HCT116 (cell line): ENCODE data around the gene INF2. TPM values are rescaled to one million over a fixed set of nuclear protein-coding genes. Genes with fewer than 3 reads are reported as not detected.
A peak's percentile ranks its signal among the peaks of the same experiment; 100 is the strongest.

Source experiments
- ATAC-seq: fragments of 200-7000 bp; cut with Tn5 transposase; 2 replicates; pipeline ENCODE4 v1.9.1; 2020; ENCODE audit warnings: mild to moderate bottlenecking, moderate library complexity
- BruUV-seq: library from RNA; stranded (reverse); fragments of 400-500 nt; replicated peaks from 2 replicates; lab custom pipeline; 2021; lab: Mats Ljungman, UMichigan
- CTCF ChIA-PET: fragments of 300-600 bp; sonication (Branson Sonifier 250); formaldehyde crosslinking; loops from one replicate; lab custom pipeline; 2021; ENCODE audit warnings: antibody characterized with exemption; lab: Charles Lee
- POLR2A ChIA-PET: fragments of 300-600, 350-600 bp; sonication (Branson Sonifier 250); formaldehyde crosslinking; loops from one replicate; lab custom pipeline; 2021; ENCODE audit warnings: antibody characterized with exemption; lab: Charles Lee
- RAD21 ChIA-PET, 2 experiments: fragments of 300-600 bp; sonication (Branson Sonifier 250); formaldehyde crosslinking; loops; one replicate each; lab custom pipeline; 2023; ENCODE audit warnings: low total read pairs in 2 of 2; ENCODE audit not compliant: uncharacterized antibody in 2 of 2, unreplicated experiment in 2 of 2, low non-redundant PET in 1 of 2; lab: Charles Lee
- DNase-seq: peaks from one replicate; pipeline ENCODE4 v3.0.0-alpha.2; 2010; ENCODE audit warnings: low read depth, low spot score
- H2AFZ ChIP-seq: fragments of 200-600 bp; shearing (Covaris generic), sonication (generic); 2 replicates; pipeline ENCODE4 v1.6.1; 2017; ENCODE audit warnings: low read depth, mixed run types, mixed read lengths, antibody characterized with exemption, low read length; ENCODE audit not compliant: poor library complexity, severe bottlenecking
- H3K27ac ChIP-seq: 2 replicates; pipeline ENCODE4 v1.5.1; 2012; ENCODE audit warnings: low read depth, low read length
- H3K27me3 ChIP-seq: fragments of 200-600 bp; sonication (generic); 2 replicates; pipeline ENCODE4 v1.6.1; 2016; ENCODE audit warnings: mixed run types, low read length, mixed read lengths; ENCODE audit not compliant: insufficient read depth
- H3K36me3 ChIP-seq, 2 experiments: fragments of 200-500 bp in 1 of 2; fragments of 200-600 bp in 1 of 2; sonication (Bioruptor generic) in 1 of 2; sonication (generic) in 1 of 2; 2 replicates each; pipeline versions ENCODE4 v1.5.1 to v1.6.1; 2014 to 2016; ENCODE audit warnings: low read length in 2 of 2, inconsistent platforms in 1 of 2, mixed read lengths in 1 of 2, mixed run types in 1 of 2; ENCODE audit not compliant: insufficient read depth in 2 of 2, control insufficient read depth in 1 of 2
- H3K4me1 ChIP-seq, 2 experiments: fragments of 200-600 bp in 1 of 2; sonication (generic) in 1 of 2; 2 replicates each; pipeline versions ENCODE4 v1.5.1 to v1.6.1; 2012 to 2017; ENCODE audit warnings: low read length in 2 of 2, inconsistent platforms in 1 of 2, mild to moderate bottlenecking in 1 of 2, mixed read lengths in 1 of 2, mixed run types in 1 of 2, moderate library complexity in 1 of 2; ENCODE audit not compliant: insufficient read depth in 2 of 2, control insufficient read depth in 1 of 2
- H3K4me2 ChIP-seq: fragments of 200-600 bp; sonication (generic); 2 replicates; pipeline ENCODE4 v1.6.1; 2017; ENCODE audit warnings: mixed run types, low read length, mixed read lengths
- H3K4me3 ChIP-seq, 2 experiments: fragments of 200-600 bp in 1 of 2; sonication (generic) in 1 of 2; replicated peaks in 1 of 2; 2 replicates each; pipeline ENCODE4 v1.5.1; 2011 to 2016; ENCODE audit warnings: low read length in 2 of 2, control low read depth in 1 of 2, low read depth in 1 of 2, mild to moderate bottlenecking in 1 of 2, mixed read lengths in 1 of 2, mixed run types in 1 of 2
- H3K79me2 ChIP-seq: fragments of 200-600 bp; sonication (generic); 2 replicates; pipeline ENCODE4 v1.6.1; 2017; ENCODE audit warnings: mild to moderate bottlenecking, mixed run types, low read length, moderate library complexity, mixed read lengths; ENCODE audit not compliant: insufficient read depth
- H3K9ac ChIP-seq: fragments of 200-600 bp; sonication (generic); 2 replicates; pipeline ENCODE4 v1.6.1; 2016; ENCODE audit warnings: low read length, mixed read lengths
- H3K9me2 ChIP-seq: fragments of 200-600 bp; sonication (generic), shearing (Covaris generic); 2 replicates; pipeline ENCODE4 v1.6.1; 2017; ENCODE audit warnings: mixed run types, mild to moderate bottlenecking, moderate library complexity; ENCODE audit not compliant: insufficient read depth
- H3K9me3 ChIP-seq, 2 experiments: fragments of 200-500 bp in 1 of 2; fragments of 200-600 bp in 1 of 2; sonication (Bioruptor generic) in 1 of 2; sonication (generic) in 1 of 2; 2 replicates each; pipeline ENCODE4 v1.6.1; 2014 to 2017; ENCODE audit warnings: low read length in 2 of 2, mixed read lengths in 2 of 2, inconsistent platforms in 1 of 2, low read depth in 1 of 2, mild to moderate bottlenecking in 1 of 2, mixed run types in 1 of 2, moderate library complexity in 1 of 2; ENCODE audit not compliant: control insufficient read depth in 1 of 2, insufficient read depth in 1 of 2
- H4K20me1 ChIP-seq: fragments of 200-600 bp; sonication (generic), shearing (Covaris generic); 2 replicates; pipeline ENCODE4 v1.6.1; 2017; ENCODE audit warnings: mixed run types, mild to moderate bottlenecking, moderate library complexity; ENCODE audit not compliant: insufficient read depth
- CBX3 ChIP-seq: IDR thresholded peaks from 2 replicates; pipeline ENCODE4 v1.6.1; 2012; ENCODE audit warnings: low read depth
- CEBPB ChIP-seq: IDR thresholded peaks from 2 replicates; pipeline ENCODE4 v1.6.1; 2012; ENCODE audit warnings: low read depth
- CTCF ChIP-seq, 3 experiments: fragments of 200-600 bp in 1 of 3; sonication (generic) in 1 of 3; IDR thresholded peaks in 2 of 3; conservative IDR thresholded peaks in 1 of 3; 2 replicates each; pipeline ENCODE4 v1.5.1; 2012 to 2017; ENCODE audit warnings: low read depth in 2 of 3, low read length in 2 of 3, antibody characterized with exemption in 1 of 3, borderline replicate concordance in 1 of 3, control low read depth in 1 of 3, mild to moderate bottlenecking in 1 of 3, mixed read lengths in 1 of 3, mixed run types in 1 of 3, moderate library complexity in 1 of 3; ENCODE audit not compliant: insufficient read depth in 1 of 3
- EGR1 ChIP-seq: IDR thresholded peaks from 2 replicates; pipeline ENCODE4 v1.6.1; 2012; ENCODE audit warnings: low read depth
- ELF1 ChIP-seq: IDR thresholded peaks from 2 replicates; pipeline ENCODE4 v1.6.1; 2012; ENCODE audit warnings: low read depth, borderline replicate concordance
- EZH2phosphoT487 ChIP-seq: fragments of 200-600 bp; IDR thresholded peaks from 2 replicates; pipeline ENCODE4 v1.6.1; 2018; ENCODE audit warnings: antibody characterized with exemption, borderline replicate concordance
- FOSL1 ChIP-seq: IDR thresholded peaks from 2 replicates; pipeline ENCODE4 v1.6.1; 2012; ENCODE audit warnings: low read depth
- JUND ChIP-seq: IDR thresholded peaks from 2 replicates; pipeline ENCODE4 v1.6.1; 2012
- MAX ChIP-seq: IDR thresholded peaks from 2 replicates; pipeline ENCODE4 v1.6.1; 2012
- POLR2A ChIP-seq: IDR thresholded peaks from 2 replicates; pipeline ENCODE4 v1.7.0; 2011; ENCODE audit warnings: borderline replicate concordance; ENCODE audit not compliant: insufficient read depth, insufficient read length; ENCODE audit errors: extremely low read depth
- POLR2AphosphoS5 ChIP-seq: IDR thresholded peaks from 2 replicates; pipeline ENCODE4 v1.6.1; 2011; ENCODE audit warnings: mild to moderate bottlenecking, low read depth, low read length, moderate library complexity
- RAD21 ChIP-seq: IDR thresholded peaks from 2 replicates; pipeline ENCODE4 v1.6.1; 2012; ENCODE audit warnings: low read depth, mild to moderate bottlenecking
- REST ChIP-seq: IDR thresholded peaks from 2 replicates; pipeline ENCODE4 v1.6.1; 2012; ENCODE audit warnings: low read depth
- SIN3A ChIP-seq: IDR thresholded peaks from 2 replicates; pipeline ENCODE4 v1.6.1; 2012; ENCODE audit warnings: low read depth
- SP1 ChIP-seq: IDR thresholded peaks from 2 replicates; pipeline ENCODE4 v1.6.1; 2012; ENCODE audit warnings: low read depth
- SRF ChIP-seq: IDR thresholded peaks from 2 replicates; pipeline ENCODE4 v1.6.1; 2012; ENCODE audit warnings: low read depth
- TCF7L2 ChIP-seq: IDR thresholded peaks from 2 replicates; pipeline ENCODE4 v1.7.0; 2011; ENCODE audit warnings: borderline replicate concordance, inconsistent platforms; ENCODE audit not compliant: insufficient read depth, insufficient read length; ENCODE audit errors: extremely low read depth
- YY1 ChIP-seq: IDR thresholded peaks from 2 replicates; pipeline ENCODE4 v1.6.1; 2011; ENCODE audit warnings: low read length, low read depth, moderate library complexity, mild to moderate bottlenecking; ENCODE audit not compliant: insufficient replicate concordance; ENCODE audit errors: extremely low read depth
- ZBTB33 ChIP-seq: IDR thresholded peaks from 2 replicates; pipeline ENCODE4 v1.6.1; 2011; ENCODE audit warnings: mild to moderate bottlenecking, low read length, moderate library complexity; ENCODE audit not compliant: insufficient replicate concordance; ENCODE audit errors: extremely low read depth
- ZFX ChIP-seq: fragments of 450-650 bp; IDR thresholded peaks from 2 replicates; pipeline ENCODE4 v1.6.1; 2017
- intact Hi-C: fragments of 100-400 bp; cut with micrococcal nuclease; formaldehyde crosslinking; loops from 2 replicates; pipeline ENCODE4 v1.10.0; 2022
- total RNA-seq: library from RNA; stranded (reverse); gene quantifications from one replicate; pipeline ENCODE4 v1.2.1, GENCODE V29; 2021; ENCODE audit not compliant: unreplicated experiment

Gene INF2
- total RNA-seq, 1 experiment from 2014 or later = 95.8 TPM

- Histone ChIP-seq H3K27me3 (no peaks in the 10 kb centered on the region), H3K9me3 (0 out of 4 replicates have a peak, but pooled peaks cover 0 to 5% of the 10 kb centered on the region in 2 experiments), H3K4me2 (no peak overlapping the region), H3K4me1 (peaks cover 37 to 40% of the 10 kb centered on the region in 2 experiments), H3K4me3 (no peak overlapping the region), H3K79me2 (no peaks in the 10 kb centered on the region), H3K9ac (no peak overlapping the region), H2AFZ (no peak overlapping the region), H4K20me1 (no peaks in the 10 kb centered on the region), H3K27ac (peak overlapping the region; percentile 73; the same call in 1 of the 2 replicates)
- ATAC-seq (no peak), DNase-seq (no peak)
- POLR2A ChIA-PET = interaction anchor here (2.1 kb wide), 1 partner anchor 16 kb away, joined by 21 read pairs; no protein-coding TSS in a partner anchor
- no TSS peak for BruUV-seq
- RAD21 ChIA-PET = no interaction called here
- CTCF ChIA-PET = interaction anchor here (1.9 kb wide), 1 partner anchor 16 kb away, joined by 20 read pairs; no protein-coding TSS in a partner anchor
- TF ChIP-seq RAD21 (no peak), EZH2phosphoT487 (no peak), ELF1 (no peak), REST (no peak), CEBPB (no peak), CTCF (IDR thresholded peaks at IDR 0.05 in 2 of 3, conservative IDR thresholded peaks at IDR 0.05 in 1 of 3; ENCODE audit: borderline replicate concordance in 1 of 3, insufficient read depth in 1 of 3, low read depth in 2 of 3, low read length in 2 of 3) (no peak), TCF7L2 (no peak), YY1 (no peak), SIN3A (no peak), ZBTB33 (no peak), POLR2AphosphoS5 (no peak), ZFX (no peak), SRF (no peak), FOSL1 (no peak), POLR2A (no peak), EGR1 (no peak), SP1 (no peak), CBX3 (no peak), MAX (no peak), JUND (no peak)
- TF ChIP-seq, all 23 proteins: peak for 0
- Histone ChIP-seq H3K9me2 (no peaks in the 10 kb centered on the region), H3K36me3 (no peaks in the 10 kb centered on the region)
- intact Hi-C loops = no loop called here
Observed at GRCh38 chr14:104664588-104664987, 24.8 kb upstream of the INF2 start.
